IMR-90 (cell line): ENCODE measurements around the gene MMP25.
A peak's percentile ranks its signal among the peaks of the same experiment; 100 is the strongest.

Experiments used
- CEBPB ChIP-seq: IDR thresholded peaks from 2 replicates; pipeline ENCODE4 v1.6.1; 2012; ENCODE audit warnings: low read depth, low read length, improper control_type of control experiment
- CHD1 ChIP-seq: IDR thresholded peaks from 2 replicates; pipeline ENCODE4 v1.6.1; 2012; ENCODE audit warnings: low read depth, low read length, improper control_type of control experiment
- FOS ChIP-seq: fragments of 150-350 bp; IDR thresholded peaks from 2 replicates; pipeline ENCODE4 v1.6.1; 2016; ENCODE audit warnings: low read depth, low read length
- MAFK ChIP-seq: IDR thresholded peaks from 2 replicates; pipeline ENCODE4 v1.6.1; 2012; ENCODE audit warnings: low read depth, low read length, improper control_type of control experiment
- MAZ ChIP-seq: IDR thresholded peaks from 2 replicates; pipeline ENCODE4 v1.6.1; 2012; ENCODE audit warnings: low read depth, mild to moderate bottlenecking, low read length, improper control_type of control experiment, moderate library complexity, borderline replicate concordance
- MXI1 ChIP-seq: IDR thresholded peaks from 2 replicates; pipeline ENCODE4 v1.6.1; 2012; ENCODE audit warnings: low read depth, mild to moderate bottlenecking, low read length, moderate library complexity, borderline replicate concordance
- POLR2A ChIP-seq: IDR thresholded peaks from 2 replicates; pipeline ENCODE4 v1.6.1; 2012; ENCODE audit warnings: mild to moderate bottlenecking, low read depth, low read length
- RAD21 ChIP-seq: IDR thresholded peaks from 2 replicates; pipeline ENCODE4 v1.6.1; 2012; ENCODE audit warnings: low read length, improper control_type of control experiment
- RCOR1 ChIP-seq: IDR thresholded peaks from 2 replicates; pipeline ENCODE4 v1.6.1; 2012; ENCODE audit warnings: mild to moderate bottlenecking, low read length, improper control_type of control experiment; ENCODE audit not compliant: insufficient replicate concordance
- RFX5 ChIP-seq: IDR thresholded peaks from 2 replicates; pipeline ENCODE4 v1.8.0; 2012; ENCODE audit warnings: low read depth, mild to moderate bottlenecking, low read length, moderate library complexity
- SMC3 ChIP-seq: fragments of 150-350 bp; IDR thresholded peaks from 2 replicates; pipeline ENCODE4 v1.6.1; 2016; ENCODE audit warnings: low read depth, mild to moderate bottlenecking, antibody characterized with exemption, low read length, moderate library complexity
- TF ChIP-seq, protein P1 (sequence below): conservative IDR thresholded peaks from 2 replicates; pipeline ENCODE4 v1.5.1; 2012; ENCODE audit warnings: mild to moderate bottlenecking, low read depth, low read length, improper control_type of control experiment
- TF ChIP-seq, protein P2 (sequence below): fragments of 150-350 bp; IDR thresholded peaks from 2 replicates; pipeline ENCODE4 v1.6.1; 2017; ENCODE audit warnings: mild to moderate bottlenecking, antibody characterized with exemption, low read length, low read depth

DNA sequence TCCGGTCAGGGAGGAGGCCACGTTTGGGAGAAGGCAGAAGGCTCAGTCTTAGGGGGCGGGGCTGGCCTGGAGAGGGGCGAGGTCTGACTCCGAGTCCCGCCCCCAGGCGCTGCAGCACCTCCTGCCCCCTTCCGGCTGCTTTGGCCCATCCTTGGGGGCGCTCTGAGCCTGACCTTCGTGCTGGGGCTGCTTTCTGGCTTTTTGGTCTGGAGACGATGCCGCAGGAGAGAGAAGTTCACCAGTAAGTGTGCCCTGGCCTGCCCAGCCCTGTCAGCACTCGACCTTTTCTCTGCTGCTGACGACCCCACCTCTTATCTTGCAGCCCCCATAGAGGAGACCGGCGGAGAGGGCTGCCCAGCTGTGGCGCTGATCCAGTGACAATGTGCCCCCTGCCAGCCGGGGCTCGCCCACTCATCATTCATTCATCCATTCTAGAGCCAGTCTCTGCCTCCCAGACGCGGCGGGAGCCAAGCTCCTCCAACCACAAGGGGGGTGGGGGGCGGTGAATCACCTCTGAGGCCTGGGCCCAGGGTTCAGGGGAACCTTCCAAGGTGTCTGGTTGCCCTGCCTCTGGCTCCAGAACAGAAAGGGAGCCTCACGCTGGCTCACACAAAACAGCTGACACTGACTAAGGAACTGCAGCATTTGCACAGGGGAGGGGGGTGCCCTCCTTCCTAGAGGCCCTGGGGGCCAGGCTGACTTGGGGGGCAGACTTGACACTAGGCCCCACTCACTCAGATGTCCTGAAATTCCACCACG, 24.7 kb upstream of the MMP25 start:
- TF ChIP-seq, protein P1, sequence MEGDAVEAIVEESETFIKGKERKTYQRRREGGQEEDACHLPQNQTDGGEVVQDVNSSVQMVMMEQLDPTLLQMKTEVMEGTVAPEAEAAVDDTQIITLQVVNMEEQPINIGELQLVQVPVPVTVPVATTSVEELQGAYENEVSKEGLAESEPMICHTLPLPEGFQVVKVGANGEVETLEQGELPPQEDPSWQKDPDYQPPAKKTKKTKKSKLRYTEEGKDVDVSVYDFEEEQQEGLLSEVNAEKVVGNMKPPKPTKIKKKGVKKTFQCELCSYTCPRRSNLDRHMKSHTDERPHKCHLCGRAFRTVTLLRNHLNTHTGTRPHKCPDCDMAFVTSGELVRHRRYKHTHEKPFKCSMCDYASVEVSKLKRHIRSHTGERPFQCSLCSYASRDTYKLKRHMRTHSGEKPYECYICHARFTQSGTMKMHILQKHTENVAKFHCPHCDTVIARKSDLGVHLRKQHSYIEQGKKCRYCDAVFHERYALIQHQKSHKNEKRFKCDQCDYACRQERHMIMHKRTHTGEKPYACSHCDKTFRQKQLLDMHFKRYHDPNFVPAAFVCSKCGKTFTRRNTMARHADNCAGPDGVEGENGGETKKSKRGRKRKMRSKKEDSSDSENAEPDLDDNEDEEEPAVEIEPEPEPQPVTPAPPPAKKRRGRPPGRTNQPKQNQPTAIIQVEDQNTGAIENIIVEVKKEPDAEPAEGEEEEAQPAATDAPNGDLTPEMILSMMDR, result peak; percentile 38
- TF ChIP-seq POLR2A (peak; percentile 34; the same call in 1 of the 2 replicates), RCOR1 (peak; percentile 26), MAFK (peak; percentile 37; the same call in 1 of the 2 replicates), RFX5 (no peak), RAD21 (no peak), SMC3 (no peak), MAZ (peak; percentile 51), MXI1 (no peak; the same call in 1 of the 2 replicates), CEBPB (no peak), CHD1 (no peak; the same call in 1 of the 2 replicates), FOS (peak; percentile 80)
- TF ChIP-seq, protein P2, sequence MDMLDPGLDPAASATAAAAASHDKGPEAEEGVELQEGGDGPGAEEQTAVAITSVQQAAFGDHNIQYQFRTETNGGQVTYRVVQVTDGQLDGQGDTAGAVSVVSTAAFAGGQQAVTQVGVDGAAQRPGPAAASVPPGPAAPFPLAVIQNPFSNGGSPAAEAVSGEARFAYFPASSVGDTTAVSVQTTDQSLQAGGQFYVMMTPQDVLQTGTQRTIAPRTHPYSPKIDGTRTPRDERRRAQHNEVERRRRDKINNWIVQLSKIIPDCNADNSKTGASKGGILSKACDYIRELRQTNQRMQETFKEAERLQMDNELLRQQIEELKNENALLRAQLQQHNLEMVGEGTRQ, result peak; percentile 32
